Muscle of arm (tissue), 12 donors: ENCODE data around the gene RIOK3. TPM values are rescaled to one million over a fixed set of nuclear protein-coding genes. Genes with fewer than 3 reads are reported as not detected.
"Not testable (repeated sequence)": the region's sequence is repeated elsewhere in the genome, so short reads cannot be mapped to it uniquely, and the experiment has no call there.

ENCODE experiments used
- DNase-seq: peaks from one replicate; pipeline ENCODE4 v3.0.0-alpha.2; 2013
- polyA plus RNA-seq, 12 donors: library from polyadenylated mRNA; unstranded; fragments of 120-200 nt; gene quantifications; one replicate each; pipeline ENCODE4 v1.2.1, GENCODE V29; 2013; ENCODE audit not compliant: insufficient read length in 12 of 12

The RIOK3 gene
- polyA plus RNA-seq, 12 donors: 61.9 to 97.9 (median 84.0) TPM; not detected in 1

DNA sequence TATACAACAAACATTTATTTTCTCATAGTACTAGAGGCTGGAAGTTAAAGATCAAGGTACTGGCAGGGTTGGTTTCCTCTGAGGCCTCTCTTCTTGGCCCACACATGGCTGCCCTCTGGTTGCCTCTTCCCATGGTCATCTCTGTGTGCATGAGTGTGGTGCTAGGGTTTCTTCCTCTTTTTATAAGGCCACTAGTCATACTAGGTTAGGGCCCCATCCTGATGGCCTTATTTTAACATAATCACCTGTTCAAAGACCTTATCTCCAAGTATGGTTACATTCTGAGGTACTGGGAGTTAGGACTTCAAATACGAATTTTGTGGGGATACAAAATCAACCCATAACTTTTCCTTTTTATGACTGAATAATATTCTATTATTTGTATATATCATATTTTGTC lies 4.8 kb upstream of the RIOK3 start:
- DNase-seq: no peak

- no peak for DNase-seq
These were observed 3.1 kb upstream of the RIOK3 start for GRCh38 chr18:23450022-23450421.

DNA sequence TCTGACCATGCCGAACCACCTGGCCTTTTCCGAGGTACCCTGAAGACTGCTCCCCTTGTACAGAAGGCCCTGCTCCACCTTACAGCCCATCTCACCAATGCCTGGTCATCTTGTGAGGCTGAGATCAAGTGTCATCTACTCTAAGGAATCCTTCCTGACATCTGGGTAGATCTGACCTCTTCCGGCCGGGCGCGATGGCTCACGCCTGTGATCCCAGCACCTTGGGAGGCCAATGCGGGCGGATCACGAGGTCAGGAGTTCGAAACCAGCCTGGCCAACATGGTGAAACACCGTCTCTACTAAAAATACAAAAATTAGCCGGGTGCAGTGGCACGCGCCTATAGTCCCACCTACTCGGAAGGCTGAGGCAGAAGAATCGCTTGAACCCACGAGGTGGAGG lies 2.1 kb upstream of the RIOK3 start:
- no peak for DNase-seq

DNA sequence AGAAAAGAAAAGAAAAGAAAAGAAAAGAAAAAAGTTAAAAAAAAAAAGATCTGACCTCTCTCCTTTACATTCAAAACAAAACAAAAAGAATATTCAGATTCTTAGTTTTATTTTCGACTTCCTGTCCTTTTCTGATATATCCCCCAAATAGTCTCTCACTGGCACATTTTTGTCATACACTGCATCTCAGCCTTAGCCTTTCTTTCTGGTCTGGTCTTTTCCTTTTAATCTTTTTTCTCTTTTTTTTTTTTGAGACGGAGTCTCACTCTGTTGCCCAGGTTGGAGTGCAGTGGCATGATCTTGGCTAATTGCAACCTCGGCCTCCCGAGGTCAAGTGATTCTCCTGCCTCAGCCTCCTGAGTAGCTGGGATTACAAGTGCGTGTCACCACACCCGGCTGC lies 1.6 kb upstream of the RIOK3 start:
- no peak for DNase-seq

DNA sequence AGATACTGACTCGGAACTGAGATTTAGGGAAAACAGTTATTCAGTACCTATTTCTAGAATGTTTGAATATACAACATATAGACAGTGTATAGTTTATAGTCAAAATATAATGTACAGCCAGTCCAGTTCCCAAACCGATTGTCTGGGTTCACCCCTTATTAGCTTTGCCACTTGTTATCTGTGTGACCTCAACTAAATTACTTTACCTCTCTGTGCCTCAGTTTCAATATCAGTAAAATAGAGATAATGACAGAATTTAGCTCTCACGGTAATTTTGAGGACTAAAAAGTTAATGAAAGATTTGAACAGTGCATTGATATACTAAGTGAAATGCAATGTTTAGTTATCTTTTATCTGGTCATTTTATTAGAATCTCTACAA lies 750 bp upstream of the RIOK3 start:
- no peak for DNase-seq

DNA sequence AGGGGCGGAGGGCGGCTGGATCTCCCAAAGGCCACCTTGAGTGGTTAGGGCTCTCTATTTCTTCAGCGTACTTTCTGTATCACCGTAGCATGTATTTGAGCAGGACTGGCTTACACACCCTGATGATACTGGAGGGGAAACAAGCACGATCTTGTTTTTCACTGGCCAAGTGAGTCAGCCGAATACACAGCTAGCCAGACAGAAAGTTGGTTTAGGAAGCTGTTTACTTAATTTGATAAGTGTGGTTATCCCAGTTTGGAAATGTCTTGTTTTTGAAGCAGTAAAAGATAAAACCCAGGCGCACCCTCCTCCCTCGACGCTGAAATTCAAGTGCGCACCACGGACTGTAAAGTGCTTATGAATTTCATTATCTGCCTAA lies 582 bp downstream of the RIOK3 start:
- DNase-seq: no peak

DNA sequence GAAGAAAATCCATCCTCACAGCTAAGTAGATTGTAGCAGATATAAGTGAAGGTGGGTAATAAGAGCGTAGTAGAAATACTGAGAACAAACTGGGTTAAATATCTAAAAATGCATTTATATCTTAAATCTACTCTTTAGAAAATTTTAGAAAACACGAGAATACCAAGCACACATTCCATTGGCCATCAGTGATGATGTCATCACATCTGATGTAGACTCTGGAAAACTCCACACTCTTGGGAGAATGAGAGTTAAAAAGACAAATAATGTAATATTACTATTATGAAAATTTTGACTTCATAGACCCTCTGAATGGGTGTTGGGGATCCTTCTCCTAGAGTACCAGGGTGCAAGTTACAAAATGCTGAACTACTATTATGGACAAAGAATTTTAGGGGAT lies 3.7 kb downstream of the RIOK3 start:
- DNase-seq: no peak

DNA sequence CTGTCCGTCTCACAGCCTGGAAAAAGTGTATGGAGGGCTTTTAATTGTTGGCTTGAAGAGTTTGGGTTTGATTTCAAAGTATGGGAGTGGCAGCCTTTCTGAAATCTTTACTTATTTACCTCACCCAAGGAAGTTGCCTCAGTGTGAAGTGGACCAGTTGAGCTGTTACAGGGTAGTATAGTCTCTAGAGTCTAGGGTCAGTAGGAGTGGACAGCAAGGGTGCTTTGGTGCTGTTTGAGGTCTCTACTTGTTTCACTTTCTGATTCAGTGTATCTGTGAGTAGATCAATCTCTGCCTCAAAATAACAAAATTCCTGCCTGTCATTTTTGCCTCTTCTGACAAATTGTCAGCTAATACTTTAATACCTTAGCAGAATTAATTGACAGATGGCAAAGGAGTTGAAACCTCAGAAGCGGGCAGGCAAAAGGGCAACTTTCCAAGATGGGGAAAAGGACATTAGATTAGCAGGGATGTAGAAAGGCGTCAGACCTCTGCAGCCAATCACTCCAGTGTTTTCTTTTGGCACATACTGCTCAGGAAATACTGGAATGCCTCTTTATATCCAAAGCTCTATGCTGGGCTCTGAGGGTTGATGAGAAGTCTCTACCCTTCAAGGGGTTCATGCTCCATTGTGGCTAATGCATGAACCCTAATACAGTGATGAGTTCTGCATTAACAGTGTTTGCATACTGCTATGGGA lies 5.9 kb downstream of the RIOK3 start:
- no peak for DNase-seq

GRCh38 chr18:23459530-23459921 lies 6.4 kb downstream of the RIOK3 start:
- no peak for DNase-seq

GRCh38 chr18:23460285-23461273 lies 7.5 kb downstream of the RIOK3 start:
- DNase-seq: no peak

- no peak for DNase-seq
These were observed 9.8 kb downstream of the RIOK3 start for GRCh38 chr18:23462876-23463275.

- no peak for DNase-seq
These were observed 15.8 kb downstream of the RIOK3 start for GRCh38 chr18:23468753-23469459.

DNA sequence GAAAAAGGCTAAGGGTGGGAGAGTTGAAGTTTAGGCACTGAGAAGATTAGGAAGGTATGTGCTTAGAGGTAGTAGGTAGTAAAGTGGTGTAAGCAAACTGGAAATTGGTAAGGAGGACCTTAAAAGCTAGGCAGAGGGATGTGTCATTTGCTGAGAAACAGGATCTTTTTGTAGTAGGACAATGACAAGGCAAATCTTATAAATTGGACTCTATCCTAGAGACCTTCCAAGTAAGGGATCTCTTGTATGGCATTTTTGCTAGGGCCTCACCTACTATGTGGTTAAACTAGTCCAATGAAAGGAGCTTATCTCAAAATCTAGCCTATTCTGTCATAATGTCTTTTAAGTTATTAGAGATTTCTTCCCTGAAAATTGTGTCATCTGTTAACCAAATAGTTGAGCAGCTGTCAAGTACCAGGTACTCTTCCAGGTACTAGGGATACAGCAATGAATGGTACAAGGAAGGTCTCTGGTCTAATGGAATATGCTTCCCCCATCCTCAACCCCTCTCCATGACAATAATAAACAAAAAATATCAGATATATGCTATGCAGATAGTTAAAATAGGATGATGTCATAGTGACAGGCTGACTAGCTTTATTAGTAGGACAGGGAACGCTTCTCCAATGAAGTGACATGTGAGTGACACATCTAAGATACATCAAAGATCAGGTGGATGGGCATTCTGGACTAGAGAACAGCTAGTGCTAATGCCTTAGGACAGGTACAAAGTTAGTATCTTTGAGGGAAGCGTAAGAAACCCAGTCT lies 17.7 kb downstream of the RIOK3 start:
- DNase-seq: no peak

- DNase-seq: no peak
These were observed 18.4 kb downstream of the RIOK3 start for GRCh38 chr18:23471486-23471885.

- DNase-seq: no peak
These were observed 26.9 kb downstream of the RIOK3 start for GRCh38 chr18:23479829-23480505.

GRCh38 chr18:23484561-23485182 lies 31.6 kb downstream of the RIOK3 start:
- no peak for DNase-seq

DNA sequence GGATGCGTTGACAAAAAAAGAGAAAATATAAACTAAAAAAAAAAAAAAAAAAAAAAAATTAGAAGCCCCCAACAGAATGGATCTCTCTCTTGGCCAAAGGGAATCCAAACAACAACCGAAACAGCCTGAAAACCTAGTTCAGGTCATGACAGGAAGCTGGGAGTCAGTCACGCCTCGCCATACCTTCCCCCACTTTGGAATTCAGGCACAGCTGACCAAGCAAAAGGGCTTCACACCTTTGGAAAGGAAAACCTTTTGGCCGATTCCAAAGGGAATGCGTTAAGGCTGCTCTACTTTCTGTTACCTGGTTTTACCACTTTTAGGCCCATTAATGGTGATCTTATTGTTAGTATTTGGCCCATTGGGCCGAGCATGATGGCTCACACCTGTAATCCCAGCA lies 32.3 kb downstream of the RIOK3 start:
- DNase-seq: no peak

GRCh38 chr18:23487738-23488570 lies 34.9 kb downstream of the RIOK3 start:
- DNase-seq: no peak

- DNase-seq: not testable (repeated sequence)
These were observed 36.5 kb downstream of the RIOK3 start for GRCh38 chr18:23489586-23489985.

GRCh38 chr18:23493654-23494053 lies 40.6 kb downstream of the RIOK3 start:
- no peak for DNase-seq
